B cell (primary cell): Measurements from ENCODE around the gene PELI2. TPM values are rescaled to one million over a fixed set of nuclear protein-coding genes. Genes with fewer than 3 reads are reported as not detected.

ENCODE experiments used
- ATAC-seq: fragments of 200-7000 bp; cut with Tn5 transposase; one replicate; pipeline ENCODE4 v1.10.0; 2021; ENCODE audit warnings: low read depth, mild to moderate bottlenecking, moderate number of reproducible peaks, moderate library complexity
- CTCF ChIA-PET: fragments of 350-600 bp; sonication (Branson Sonifier 250); formaldehyde crosslinking; loops from one replicate; lab custom pipeline; 2021; ENCODE audit warnings: antibody characterized with exemption, inconsistent platforms; lab: Charles Lee
- POLR2A ChIA-PET: fragments of 350-600 bp; sonication (Branson Sonifier 250); formaldehyde crosslinking; loops from one replicate; lab custom pipeline; 2021; ENCODE audit warnings: antibody characterized with exemption; lab: Charles Lee
- DNase-seq: peaks from one replicate; pipeline ENCODE4 v3.0.0; 2013
- H2AFZ ChIP-seq: 2 replicates; pipeline ENCODE4 v1.6.1; 2012; ENCODE audit warnings: mild to moderate bottlenecking, low read depth, low read length; ENCODE audit not compliant: insufficient read depth, poor library complexity, severe bottlenecking
- H3K27ac ChIP-seq, 2 donors: 1 replicate in 1 of 2; 2 replicates in 1 of 2; pipeline ENCODE4 v1.5.1; 2012 to 2013; ENCODE audit warnings: low read length in 2 of 2, mild to moderate bottlenecking in 2 of 2, moderate library complexity in 1 of 2
- H3K27me3 ChIP-seq, 4 experiments: fragments of 200-600 bp in 1 of 4; sonication (generic) in 1 of 4; replicated peaks in 1 of 4; 1 replicate in 2 of 4; 2 replicates in 2 of 4; pipeline versions ENCODE4 v1.6.1 to v1.7.0; 2013 to 2016; ENCODE audit warnings: low read length in 3 of 4, mild to moderate bottlenecking in 2 of 4, mixed read lengths in 1 of 4, moderate library complexity in 1 of 4; ENCODE audit not compliant: insufficient read depth in 4 of 4, control insufficient read depth in 3 of 4; ENCODE audit errors: control extremely low read depth in 1 of 4
- H3K36me3 ChIP-seq, 2 experiments: replicated peaks in 1 of 2; 1 replicate in 1 of 2; 2 replicates in 1 of 2; pipeline versions ENCODE4 v1.6.1 to v1.7.1; 2013; ENCODE audit warnings: low read length in 1 of 2; ENCODE audit not compliant: insufficient read depth in 2 of 2, control insufficient read depth in 1 of 2; ENCODE audit errors: control extremely low read depth in 1 of 2, extremely low read depth in 1 of 2
- H3K4me1 ChIP-seq, 2 donors: fragments of 200-600 bp in 1 of 2; sonication (generic) in 1 of 2; 1 replicate in 1 of 2; 2 replicates in 1 of 2; pipeline versions ENCODE4 v1.5.1 to v1.6.1; 2013 to 2017; ENCODE audit warnings: low read length in 2 of 2; ENCODE audit not compliant: control insufficient read depth in 2 of 2, insufficient read depth in 2 of 2
- H3K4me2 ChIP-seq: replicated peaks from 2 replicates; pipeline ENCODE3; 2012; ENCODE audit warnings: mild to moderate bottlenecking, low read depth, low read length; ENCODE audit not compliant: poor library complexity, severe bottlenecking
- H3K4me3 ChIP-seq, 5 experiments: fragments of 200-600 bp in 1 of 5; sonication (generic) in 1 of 5; 1 replicate in 3 of 5; 2 replicates in 2 of 5; pipeline versions ENCODE4 v1.5.1 to v1.7.0; 2011 to 2016; ENCODE audit warnings: low read length in 4 of 5, mild to moderate bottlenecking in 4 of 5, low read depth in 2 of 5, control low read depth in 1 of 5, moderate library complexity in 1 of 5; ENCODE audit not compliant: insufficient read depth in 1 of 5; ENCODE audit errors: control extremely low read depth in 1 of 5, extremely low read depth in 1 of 5
- H3K79me2 ChIP-seq: fragments of 200-600 bp; sonication (generic); one replicate; pipeline ENCODE4 v1.6.0; 2016; ENCODE audit warnings: low read length; ENCODE audit not compliant: control insufficient read depth, insufficient read depth
- H3K9ac ChIP-seq: fragments of 200-600 bp; sonication (generic); 2 replicates; pipeline ENCODE4 v1.6.1; 2017; ENCODE audit warnings: mild to moderate bottlenecking, low read length, moderate library complexity
- H3K9me3 ChIP-seq, 3 donors: one replicate each; pipeline versions ENCODE4 v1.6.1 to v1.7.1; 2013; ENCODE audit warnings: low read length in 2 of 3; ENCODE audit not compliant: control insufficient read depth in 2 of 3, insufficient read depth in 1 of 3; ENCODE audit errors: control extremely low read depth in 1 of 3
- H4K20me1 ChIP-seq: 2 replicates; pipeline ENCODE4 v1.6.0; 2012; ENCODE audit warnings: mild to moderate bottlenecking, low read length; ENCODE audit not compliant: insufficient read depth, control insufficient read depth, poor library complexity, severe bottlenecking
- H3K27ac Mint-ChIP-seq: one replicate; pipeline ENCODE4 v1.8.0; 2021; ENCODE audit warnings: mixed read lengths
- H3K27me3 Mint-ChIP-seq: one replicate; pipeline ENCODE4 v1.8.0; 2021; ENCODE audit warnings: mixed read lengths
- H3K4me1 Mint-ChIP-seq: one replicate; pipeline ENCODE4 v1.8.0; 2021; ENCODE audit warnings: mixed read lengths
- H3K4me3 Mint-ChIP-seq: one replicate; pipeline ENCODE4 v1.8.0; 2021; ENCODE audit warnings: mixed read lengths
- H3K9me3 Mint-ChIP-seq: one replicate; pipeline ENCODE4 v1.8.0; 2022; ENCODE audit warnings: mixed read lengths; ENCODE audit not compliant: insufficient read depth
- EZH2 ChIP-seq: IDR thresholded peaks from 2 replicates; pipeline ENCODE4 v1.6.1; 2012; ENCODE audit warnings: borderline replicate concordance, low read depth, mild to moderate bottlenecking, moderate library complexity, low read length; ENCODE audit not compliant: insufficient read depth, poor library complexity, severe bottlenecking
- WGBS: methylation state at CpG from one replicate; pipeline ENCODE4 v1.1.5; 2013; ENCODE audit warnings: missing lambda C conversion rate; ENCODE audit not compliant: insufficient coverage; 5-methylcytosine and 5-hydroxymethylcytosine counted together
- intact Hi-C: fragments of 100-400 bp; cut with micrococcal nuclease; formaldehyde crosslinking; loops from one replicate; pipeline ENCODE4 v1.10.0; 2022
- polyA plus RNA-seq: library from polyadenylated mRNA; depleted of rRNA; stranded (reverse); fragments of >200 nt; gene quantifications from 2 replicates; pipeline ENCODE4 v1.2.3, GENCODE V29; 2012
- total RNA-seq, 2 donors: library from RNA; stranded (reverse); fragments of 120-200 nt in 1 of 2; gene quantifications; 1 replicate in 1 of 2; 2 replicates in 1 of 2; pipeline versions ENCODE4 v1.2.3 to v1.2.4, GENCODE V29; 2013 to 2022
- TF ChIP-seq, protein P1 (sequence below): fragments of 200-600 bp; IDR thresholded peaks from one replicate; pipeline ENCODE4 v1.8.0; 2022; ENCODE audit warnings: antibody characterized with exemption, mild to moderate bottlenecking

PELI2 gene
- total and polyA plus RNA-seq, 2 donors (not counting 1 experiment from before 2014, with no cell fraction given): 5.7 to 13.4 TPM

DNA sequence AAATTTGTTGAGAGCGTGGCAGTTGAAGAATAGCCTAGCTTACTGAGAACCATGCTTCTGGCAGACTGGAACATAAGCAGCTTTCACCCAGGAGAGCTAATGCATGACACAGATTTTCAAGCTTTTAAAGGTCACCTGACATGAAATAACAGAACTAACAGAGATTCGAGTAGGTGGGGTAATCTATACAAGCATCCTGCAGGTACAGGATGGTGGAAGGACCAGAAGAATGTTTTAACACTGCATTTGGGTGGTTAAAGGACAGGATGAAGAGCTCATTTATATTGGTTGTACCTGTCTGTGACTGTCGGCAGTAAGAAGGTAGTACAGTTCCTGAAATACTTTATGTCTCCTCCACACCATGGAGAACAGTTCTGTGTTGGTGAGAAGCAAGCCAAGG lies 8.9 kb downstream of the PELI2 start:
- intact Hi-C loops: no loop called here
- WGBS: 100% methylated on average over 1 of the region's 3 CpGs
- no peak for TF ChIP-seq EZH2
- CTCF ChIA-PET: interaction anchor here (0.5 to 1.7 kb wide), 2 partner anchors 9 to 364 kb away, joined by 3 to 7 read pairs; partner anchors contain the start of gene PELI2
- Histone ChIP-seq H4K20me1 (peaks cover 54% of the 10 kb centered on the region), H2AFZ (no peak overlapping the region), H3K36me3 (no peaks in the 10 kb centered on the region), H3K27ac (no peak overlapping the region), H3K4me2 (no peak overlapping the region), H3K9me3 (no peaks in the 10 kb centered on the region), H3K27me3 (peaks cover 0 to 4% (median 0%) of the 10 kb centered on the region in 4 experiments), H3K9ac (no peak overlapping the region), H3K4me3 (no peak overlapping the region), H3K4me1 (peaks cover 13 to 16% of the 10 kb centered on the region in 2 donors), H3K79me2 (peaks cover 89% of the 10 kb centered on the region)
- POLR2A ChIA-PET: interaction anchor here (1.2 kb wide), 1 partner anchor 9 kb away, joined by 6 read pairs; the partner anchor contains the start of gene PELI2
- DNase-seq (no peak), ATAC-seq (no peak)
- Mint-ChIP-seq H3K27me3 (peaks cover 6% of the 10 kb centered on the region), H3K4me3 (no peak overlapping the region), H3K27ac (no peak overlapping the region), H3K9me3 (no peaks in the 10 kb centered on the region), H3K4me1 (peaks cover 50% of the 10 kb centered on the region)

DNA sequence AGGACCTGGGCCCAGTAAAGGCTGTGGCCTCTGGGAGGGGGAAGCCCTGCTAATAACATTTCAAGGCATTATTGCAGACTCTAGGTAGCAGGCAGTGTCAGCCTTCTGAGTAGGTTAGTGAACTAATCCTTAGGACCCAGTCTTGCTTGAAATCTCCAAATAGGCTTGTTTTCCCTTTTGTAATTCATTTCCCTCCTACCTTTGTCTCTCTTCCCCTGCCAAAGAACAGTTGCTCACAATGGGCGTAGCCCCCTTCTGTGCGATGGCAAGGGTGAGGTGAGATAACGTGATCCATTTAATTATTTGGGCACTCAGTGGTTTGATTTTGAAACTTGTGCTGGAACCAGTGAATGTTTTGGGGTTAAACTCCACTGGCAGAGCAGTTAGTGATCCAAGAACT lies 10.9 kb downstream of the PELI2 start:
- Histone ChIP-seq H3K79me2 (peaks cover 83% of the 10 kb centered on the region), H3K36me3 (no peaks in the 10 kb centered on the region), H3K9ac (no peak overlapping the region), H3K4me3 (no peak overlapping the region), H4K20me1 (peaks cover 56% of the 10 kb centered on the region), H3K27ac (no peak overlapping the region), H2AFZ (no peak overlapping the region), H3K9me3 (no peaks in the 10 kb centered on the region), H3K27me3 (no peaks in the 10 kb centered on the region), H3K4me2 (no peak overlapping the region), H3K4me1 (peaks cover 13 to 18% of the 10 kb centered on the region in 2 donors)
- Mint-ChIP-seq H3K9me3 (no peaks in the 10 kb centered on the region), H3K4me3 (no peak overlapping the region), H3K27ac (no peak overlapping the region), H3K4me1 (peaks cover 52% of the 10 kb centered on the region), H3K27me3 (peaks cover 3% of the 10 kb centered on the region)
- CTCF ChIA-PET: no interaction called here
- POLR2A ChIA-PET: no interaction called here
- ATAC-seq: no peak
- no peak for DNase-seq
- TF ChIP-seq EZH2: no peak
- TF ChIP-seq, protein P1, sequence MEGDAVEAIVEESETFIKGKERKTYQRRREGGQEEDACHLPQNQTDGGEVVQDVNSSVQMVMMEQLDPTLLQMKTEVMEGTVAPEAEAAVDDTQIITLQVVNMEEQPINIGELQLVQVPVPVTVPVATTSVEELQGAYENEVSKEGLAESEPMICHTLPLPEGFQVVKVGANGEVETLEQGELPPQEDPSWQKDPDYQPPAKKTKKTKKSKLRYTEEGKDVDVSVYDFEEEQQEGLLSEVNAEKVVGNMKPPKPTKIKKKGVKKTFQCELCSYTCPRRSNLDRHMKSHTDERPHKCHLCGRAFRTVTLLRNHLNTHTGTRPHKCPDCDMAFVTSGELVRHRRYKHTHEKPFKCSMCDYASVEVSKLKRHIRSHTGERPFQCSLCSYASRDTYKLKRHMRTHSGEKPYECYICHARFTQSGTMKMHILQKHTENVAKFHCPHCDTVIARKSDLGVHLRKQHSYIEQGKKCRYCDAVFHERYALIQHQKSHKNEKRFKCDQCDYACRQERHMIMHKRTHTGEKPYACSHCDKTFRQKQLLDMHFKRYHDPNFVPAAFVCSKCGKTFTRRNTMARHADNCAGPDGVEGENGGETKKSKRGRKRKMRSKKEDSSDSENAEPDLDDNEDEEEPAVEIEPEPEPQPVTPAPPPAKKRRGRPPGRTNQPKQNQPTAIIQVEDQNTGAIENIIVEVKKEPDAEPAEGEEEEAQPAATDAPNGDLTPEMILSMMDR: no peak
- intact Hi-C loops: no loop called here
- WGBS: no CpG with 5 or more reads among the region's 3 CpGs
